HG03159 (cell line): ENCODE results near the gene AGRP.

Experiments
- ATAC-seq: cut with Tn5 transposase; IDR thresholded peaks from one replicate; pipeline ENCODE4 v1.9.1; 2021; ENCODE audit warnings: mild to moderate bottlenecking, moderate library complexity; ENCODE audit not compliant: unreplicated experiment

Gene AGRP

DNA sequence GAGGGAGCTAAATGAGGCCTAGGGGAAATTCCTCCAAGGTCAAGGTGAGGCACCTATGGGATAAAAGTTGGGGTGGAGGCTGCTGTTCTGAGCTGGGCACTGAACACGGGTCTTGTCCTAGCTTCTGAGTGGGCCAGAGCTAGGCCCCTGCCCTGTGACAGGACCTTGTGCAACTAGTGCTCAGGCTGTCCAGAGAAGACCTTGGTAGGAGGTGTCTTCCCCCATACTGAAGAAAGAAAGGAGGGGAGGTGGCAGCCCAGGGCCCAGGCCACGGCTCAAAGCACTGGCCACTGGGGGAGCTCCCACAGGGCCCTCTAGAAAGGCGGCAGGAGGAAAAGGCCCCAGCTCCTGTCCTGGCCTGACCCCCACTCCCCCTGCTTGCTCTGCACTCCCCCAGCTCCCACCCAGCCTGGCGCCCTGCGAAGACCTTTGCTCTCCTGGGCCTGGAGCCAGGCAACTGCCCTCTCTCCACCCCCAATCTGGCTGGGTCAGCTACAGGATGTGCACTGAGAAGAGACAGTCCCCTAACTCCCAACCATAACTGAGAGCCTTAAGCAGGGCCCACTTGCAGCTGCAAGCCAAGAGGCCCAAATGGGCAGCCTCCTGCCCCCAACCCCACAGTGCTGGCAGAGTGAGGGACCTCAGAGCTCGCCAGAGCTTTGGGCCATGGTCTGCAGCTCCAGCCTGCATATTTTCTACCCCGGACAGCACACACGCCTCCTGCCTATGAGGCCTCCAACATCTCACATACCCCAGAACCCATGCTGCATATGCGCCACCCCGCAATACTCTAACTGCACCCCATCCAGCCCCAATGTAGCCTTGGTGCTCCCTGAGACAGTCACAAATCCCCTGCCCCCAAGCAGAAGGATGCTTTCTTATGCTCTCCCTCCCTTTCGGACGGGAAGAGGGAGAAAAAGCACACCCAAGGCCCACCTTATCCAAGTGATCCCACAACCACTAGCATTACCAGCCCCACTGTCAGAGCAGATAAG, 37.1 kb downstream of the AGRP start:
- no peak for ATAC-seq

- no peak for ATAC-seq
These were observed 37.9 kb downstream of the AGRP start for GRCh38 chr16:67445441-67445912.

- ATAC-seq, result no peak
These were observed 38.3 kb downstream of the AGRP start for GRCh38 chr16:67445126-67445426.

DNA sequence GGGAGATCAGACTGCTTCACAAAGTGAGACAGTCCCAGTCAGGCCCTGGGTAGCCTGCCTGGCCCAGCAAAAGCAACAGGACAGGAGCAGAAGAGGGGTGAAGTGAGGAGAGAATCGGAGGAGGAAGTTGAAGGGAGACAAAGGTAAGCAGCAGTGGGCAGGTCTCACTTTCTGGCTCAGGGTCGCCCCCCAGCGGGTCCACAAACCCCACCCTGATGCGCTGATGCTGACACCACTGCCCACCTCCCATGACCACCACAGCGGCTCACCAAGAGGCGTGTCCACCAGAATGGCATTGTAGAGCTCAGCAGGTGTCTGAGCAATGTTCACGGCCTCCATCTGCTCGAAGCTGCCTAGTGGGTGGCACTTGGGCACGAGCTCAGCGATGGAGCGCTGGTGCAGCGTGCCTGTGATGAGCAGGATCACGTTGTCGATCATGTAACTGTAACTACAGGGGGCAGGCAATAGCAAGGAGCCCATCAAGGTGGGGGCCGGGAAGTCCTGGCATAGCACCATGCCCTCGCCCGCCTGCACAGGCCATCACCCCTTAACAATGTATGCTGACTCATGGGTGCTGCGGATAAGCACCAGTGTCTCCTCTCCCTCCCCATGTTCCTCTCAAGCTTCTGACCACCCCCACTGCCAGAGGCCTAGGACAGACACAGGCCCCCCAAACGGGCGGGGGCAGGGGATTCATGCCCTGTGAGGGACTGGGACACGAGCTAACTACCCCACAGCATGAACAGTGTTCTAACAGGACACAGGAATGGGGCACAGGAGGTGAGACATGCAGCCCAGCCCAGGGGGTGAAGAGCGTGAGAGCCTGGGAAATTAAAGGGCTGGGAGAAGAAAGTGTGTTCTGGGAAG, 38.9 kb downstream of the AGRP start:
- ATAC-seq, result no peak

- no peak for ATAC-seq
These were observed 40.1 kb downstream of the AGRP start for GRCh38 chr16:67443265-67443664.

- ATAC-seq, result no peak
These were observed 40.6 kb downstream of the AGRP start for GRCh38 chr16:67442581-67443255.

GRCh38 chr16:67441907-67442306, 41.4 kb downstream of the AGRP start:
- ATAC-seq, result no peak

DNA sequence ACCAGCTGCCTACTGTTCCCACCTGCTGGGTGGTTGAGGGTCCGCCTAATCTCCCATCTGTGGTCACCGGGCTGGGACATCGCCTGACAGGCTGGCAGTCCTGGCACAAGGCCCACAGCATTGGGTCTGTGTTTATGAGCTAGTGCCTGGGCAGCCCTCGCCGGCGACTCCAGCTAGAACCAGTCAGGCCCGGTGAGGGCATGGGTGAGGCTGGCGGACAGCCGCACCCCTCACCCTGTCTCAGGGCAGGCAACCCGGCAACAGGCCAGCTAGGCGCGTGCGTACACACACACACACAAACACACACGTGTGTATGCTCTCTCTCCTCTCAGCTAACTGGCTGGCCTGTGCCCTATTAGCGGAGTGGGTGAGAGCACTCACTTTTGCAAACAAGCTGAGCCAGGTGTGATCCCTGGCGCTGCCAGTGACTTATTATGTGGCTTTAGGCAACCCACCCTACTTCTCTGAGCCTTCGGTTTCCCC, 42.0 kb downstream of the AGRP start:
- ATAC-seq, result no peak

- ATAC-seq, result no peak
These were observed 44.4 kb downstream of the AGRP start for GRCh38 chr16:67438824-67439393.

DNA sequence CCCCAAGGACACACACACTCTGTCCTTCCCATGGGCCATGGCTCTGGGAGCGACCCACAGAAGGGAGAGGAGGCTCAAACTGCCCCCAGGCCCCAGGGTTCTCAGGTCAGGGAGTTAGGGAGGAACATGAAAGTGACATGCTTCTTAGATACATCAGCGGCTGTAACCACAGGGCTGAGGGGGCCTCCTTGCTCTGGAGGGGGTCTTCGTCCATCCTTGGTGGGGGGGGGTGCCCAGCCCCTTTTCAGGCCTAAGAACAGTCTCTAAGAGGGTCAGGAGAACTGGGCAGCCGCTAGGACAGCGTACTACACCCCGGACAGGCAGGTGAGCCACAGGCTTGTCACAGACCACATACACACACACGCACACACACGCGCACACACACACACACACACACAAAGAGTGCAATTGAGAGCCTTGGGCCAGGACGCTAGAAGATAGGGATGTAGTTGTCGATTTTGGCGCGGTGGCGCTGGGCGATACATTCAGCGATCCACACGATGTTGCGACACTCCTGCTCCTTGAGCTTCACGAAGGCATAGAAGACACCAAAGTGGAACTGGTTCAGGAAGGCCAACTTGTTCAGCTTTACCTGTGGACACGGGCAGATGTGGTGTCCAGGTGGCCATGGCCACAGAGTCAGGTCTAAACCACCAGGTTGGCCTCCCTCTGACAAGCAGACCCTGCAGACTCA, 45.1 kb downstream of the AGRP start:
- no peak for ATAC-seq

GRCh38 chr16:67437513-67437912, 45.8 kb downstream of the AGRP start:
- ATAC-seq, result no peak

DNA sequence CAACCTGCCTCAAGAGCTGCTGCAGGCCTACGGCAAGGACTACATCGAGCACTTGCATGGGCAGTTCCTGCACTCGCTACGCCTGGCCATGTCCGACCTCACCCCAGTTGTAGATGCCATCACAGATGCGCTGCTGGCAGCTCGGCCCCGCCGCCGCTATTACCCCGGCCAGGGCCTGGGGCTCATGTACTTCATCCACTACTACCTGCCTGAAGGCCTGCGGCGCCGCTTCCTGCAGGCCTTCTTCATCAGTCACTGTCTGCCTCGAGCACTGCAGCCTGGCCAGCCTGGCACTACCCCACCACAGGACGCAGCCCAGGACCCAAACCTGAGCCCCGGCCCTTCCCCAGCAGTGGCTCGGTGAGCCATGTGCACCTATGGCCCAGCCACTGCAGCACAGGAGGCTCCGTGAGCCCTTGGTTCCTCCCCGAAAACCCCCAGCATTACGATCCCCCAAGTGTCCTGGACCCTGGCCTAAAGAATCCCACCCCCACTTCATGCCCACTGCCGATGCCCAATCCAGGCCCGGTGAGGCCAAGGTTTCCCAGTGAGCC, 46.6 kb downstream of the AGRP start:
- ATAC-seq, result no peak

DNA sequence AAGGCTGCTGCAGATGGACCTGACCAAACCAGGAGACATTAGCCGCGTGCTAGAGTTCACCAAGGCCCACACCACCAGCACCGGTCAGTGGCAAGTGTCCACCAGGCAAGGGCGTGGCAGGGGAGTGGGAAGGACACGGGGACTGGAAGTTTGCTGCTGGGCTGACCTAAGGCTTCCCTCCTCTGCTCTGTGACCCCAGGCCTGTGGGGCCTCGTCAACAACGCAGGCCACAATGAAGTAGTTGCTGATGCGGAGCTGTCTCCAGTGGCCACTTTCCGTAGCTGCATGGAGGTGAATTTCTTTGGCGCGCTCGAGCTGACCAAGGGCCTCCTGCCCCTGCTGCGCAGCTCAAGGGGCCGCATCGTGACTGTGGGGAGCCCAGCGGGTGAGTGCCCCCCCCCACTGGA, 47.6 kb downstream of the AGRP start:
- no peak for ATAC-seq

DNA sequence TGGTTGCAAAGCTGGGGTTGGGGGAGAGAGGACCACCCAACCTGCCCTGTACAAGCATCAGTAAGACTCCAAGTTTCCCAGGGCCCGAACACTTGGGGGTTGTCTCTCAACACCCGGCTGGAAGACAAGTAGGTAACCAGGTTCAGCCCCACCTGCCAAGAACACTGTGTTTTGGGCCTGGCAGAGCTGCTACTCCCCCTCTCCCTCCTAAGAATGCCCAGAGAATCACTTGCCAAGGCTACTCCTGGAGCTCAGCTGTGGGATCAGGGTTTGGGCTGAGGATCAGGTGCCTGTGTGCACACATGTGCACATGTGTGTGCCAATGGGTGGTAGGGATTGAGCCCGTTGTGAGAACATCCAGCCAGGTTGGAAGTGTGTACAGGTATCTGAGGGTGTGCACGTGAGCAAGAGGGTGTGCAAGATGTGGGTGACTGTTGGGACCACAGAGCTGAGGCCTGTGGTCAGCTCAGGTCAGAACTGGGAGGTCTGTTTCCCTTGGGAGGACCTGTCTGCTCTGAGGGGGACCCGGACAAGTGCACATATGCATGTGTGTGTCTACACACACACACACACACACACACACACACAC, 50.1 kb downstream of the AGRP start:
- ATAC-seq, result no peak
